H9 (cell line): ENCODE measurements around the gene ACOX1. TPM values are rescaled to one million over a fixed set of nuclear protein-coding genes. Genes with fewer than 3 reads are reported as not detected.

ENCODE experiments used
- DNase-seq: peaks from one replicate; pipeline ENCODE4 v3.0.0-alpha.2; 2017
- H2AFZ ChIP-seq: one replicate; pipeline ENCODE4 v1.6.1; 2013; ENCODE audit warnings: mild to moderate bottlenecking, low read length, control low read depth, moderate library complexity
- H2AK5ac ChIP-seq: 2 replicates; pipeline ENCODE4 v1.6.1; 2013; ENCODE audit warnings: low read length, control low read depth, mixed read lengths; ENCODE audit not compliant: insufficient read length
- H2BK120ac ChIP-seq: one replicate; pipeline ENCODE4 v1.6.1; 2013; ENCODE audit warnings: low read depth, mild to moderate bottlenecking, low read length, control low read depth, inconsistent platforms; ENCODE audit not compliant: poor library complexity, severe bottlenecking
- H2BK12ac ChIP-seq: 2 replicates; pipeline ENCODE4 v1.6.1; 2013; ENCODE audit warnings: low read length, control low read depth, mixed read lengths, low read depth; ENCODE audit not compliant: insufficient read length
- H2BK15ac ChIP-seq: 2 replicates; pipeline ENCODE4 v1.6.1; 2013; ENCODE audit warnings: low read depth, low read length, control low read depth
- H2BK20ac ChIP-seq: one replicate; pipeline ENCODE4 v1.6.1; 2013; ENCODE audit warnings: low read depth, mild to moderate bottlenecking, low read length, control low read depth, inconsistent platforms; ENCODE audit not compliant: poor library complexity, severe bottlenecking
- H2BK5ac ChIP-seq: 2 replicates; pipeline ENCODE4 v1.6.1; 2013; ENCODE audit warnings: low read length, control low read depth, mixed read lengths; ENCODE audit not compliant: insufficient read length
- H3K14ac ChIP-seq: 2 replicates; pipeline ENCODE4 v1.6.1; 2013; ENCODE audit warnings: low read length, control low read depth; ENCODE audit not compliant: insufficient read depth
- H3K18ac ChIP-seq: 2 replicates; pipeline ENCODE4 v1.6.1; 2013; ENCODE audit warnings: low read depth, mild to moderate bottlenecking, mixed read lengths, low read length, control low read depth; ENCODE audit not compliant: insufficient read length
- H3K23ac ChIP-seq: 2 replicates; pipeline ENCODE4 v1.6.1; 2013; ENCODE audit warnings: low read length, control low read depth, mixed read lengths, low read depth; ENCODE audit not compliant: insufficient read length
- H3K23me2 ChIP-seq: 2 replicates; pipeline ENCODE4 v1.6.1; 2013; ENCODE audit warnings: low read depth, mild to moderate bottlenecking, mixed read lengths, low read length, control low read depth; ENCODE audit not compliant: insufficient read length, poor library complexity, severe bottlenecking
- H3K27ac ChIP-seq: 2 replicates; pipeline ENCODE4 v1.5.1; 2013; ENCODE audit warnings: low read length, control low read depth, mixed read lengths, low read depth; ENCODE audit not compliant: insufficient read length
- H3K27me3 ChIP-seq: 2 replicates; pipeline ENCODE4 v1.6.1; 2013; ENCODE audit warnings: low read length, control low read depth, inconsistent platforms; ENCODE audit not compliant: insufficient read depth
- H3K4ac ChIP-seq: 2 replicates; pipeline ENCODE4 v1.6.1; 2013; ENCODE audit warnings: low read depth, mild to moderate bottlenecking, control low read depth, inconsistent platforms, low read length, moderate library complexity
- H3K4me1 ChIP-seq: 2 replicates; pipeline ENCODE4 v1.6.1; 2013; ENCODE audit warnings: low read length, control low read depth, inconsistent platforms; ENCODE audit not compliant: insufficient read depth
- H3K4me2 ChIP-seq: 2 replicates; pipeline ENCODE4 v1.6.1; 2013; ENCODE audit warnings: low read length, control low read depth, mixed read lengths; ENCODE audit not compliant: insufficient read length, insufficient read depth
- H3K56ac ChIP-seq: 2 replicates; pipeline ENCODE4 v1.6.1; 2013; ENCODE audit warnings: low read depth, mild to moderate bottlenecking, mixed read lengths, low read length, control low read depth; ENCODE audit not compliant: insufficient read length
- H3K79me1 ChIP-seq: 2 replicates; pipeline ENCODE4 v1.6.1; 2013; ENCODE audit warnings: low read depth, mild to moderate bottlenecking, moderate library complexity, low read length, control low read depth, inconsistent platforms; ENCODE audit not compliant: insufficient read depth, poor library complexity, severe bottlenecking
- H3K79me2 ChIP-seq: 2 replicates; pipeline ENCODE4 v1.6.1; 2013; ENCODE audit warnings: low read length, control low read depth, inconsistent platforms; ENCODE audit not compliant: insufficient read depth
- H3K9ac ChIP-seq: 2 replicates; pipeline ENCODE4 v1.6.1; 2013; ENCODE audit warnings: low read length, control low read depth, mixed read lengths; ENCODE audit not compliant: insufficient read length; ENCODE audit errors: extremely low read depth
- H3K9me3 ChIP-seq: one replicate; pipeline ENCODE4 v1.6.1; 2013; ENCODE audit warnings: low read depth, low read length, inconsistent platforms; ENCODE audit not compliant: control insufficient read depth
- H3T11ph ChIP-seq: one replicate; pipeline ENCODE4 v1.6.1; 2013; ENCODE audit warnings: mild to moderate bottlenecking, low read length, control low read depth, inconsistent platforms
- H4K20me1 ChIP-seq: one replicate; pipeline ENCODE4 v1.6.1; 2013; ENCODE audit not compliant: control insufficient read depth, insufficient read length, insufficient read depth
- H4K5ac ChIP-seq: 2 replicates; pipeline ENCODE4 v1.6.1; 2013; ENCODE audit warnings: low read depth, mild to moderate bottlenecking, mixed read lengths, low read length, control low read depth; ENCODE audit not compliant: insufficient read length
- H4K8ac ChIP-seq: replicated peaks from 2 replicates; pipeline ENCODE4 v1.6.1; 2013; ENCODE audit warnings: low read length, control low read depth, mixed read lengths, low read depth; ENCODE audit not compliant: insufficient read length
- H4K91ac ChIP-seq: 2 replicates; pipeline ENCODE4 v1.6.1; 2013; ENCODE audit warnings: low read depth, mild to moderate bottlenecking, moderate library complexity, mixed read lengths, low read length, control low read depth; ENCODE audit not compliant: insufficient read length
- H3K27ac Mint-ChIP-seq, 3 experiments: 2 replicates in 2 of 3; 3 replicates in 1 of 3; pipeline ENCODE4 v1.8.0; 2020 to 2021; ENCODE audit warnings: mixed read lengths in 3 of 3, mild to moderate bottlenecking in 1 of 3, moderate library complexity in 1 of 3
- H3K27me3 Mint-ChIP-seq: 2 replicates; pipeline ENCODE4 v1.8.0; 2021; ENCODE audit warnings: low read depth, mild to moderate bottlenecking, moderate library complexity, mixed read lengths
- H3K36me3 Mint-ChIP-seq, 3 experiments: 2 replicates in 2 of 3; 3 replicates in 1 of 3; pipeline ENCODE4 v1.8.0; 2020 to 2021; ENCODE audit warnings: low read depth in 3 of 3, mixed read lengths in 3 of 3; ENCODE audit not compliant: insufficient read depth in 1 of 3
- H3K4me1 Mint-ChIP-seq, 2 experiments: 2 replicates each; pipeline ENCODE4 v1.8.0; 2020; ENCODE audit warnings: mixed read lengths in 2 of 2
- H3K4me3 Mint-ChIP-seq, 2 experiments: 2 replicates in 1 of 2; 3 replicates in 1 of 2; pipeline ENCODE4 v1.8.0; 2020 to 2021; ENCODE audit warnings: mild to moderate bottlenecking in 2 of 2, mixed read lengths in 2 of 2, moderate library complexity in 1 of 2
- H3K9me3 Mint-ChIP-seq, 2 experiments: 2 replicates in 1 of 2; 3 replicates in 1 of 2; pipeline ENCODE4 v1.8.0; 2020; ENCODE audit warnings: mild to moderate bottlenecking in 2 of 2, mixed read lengths in 2 of 2, moderate library complexity in 1 of 2
- WGBS: extraction: QIAGEN DNeasy Blood & Tissue Kit; methylation state at CpG from one replicate; pipeline ENCODE4 v1.1.7; 2013; ENCODE audit warnings: missing lambda C conversion rate, low lambda C conversion rate, mixed read lengths; ENCODE audit not compliant: insufficient read length; ENCODE audit errors: extremely low coverage; 5-methylcytosine and 5-hydroxymethylcytosine counted together
- total RNA-seq: library from RNA; stranded (reverse); gene quantifications from 2 replicates; pipeline ENCODE4 v1.2.1, GENCODE V29; 2021
- TF ChIP-seq, protein P1 (sequence below): fragments of 200-600 bp; sonication (generic); conservative IDR thresholded peaks from 3 replicates; pipeline ENCODE4 v1.8.0; 2021; ENCODE audit warnings: antibody characterized with exemption, mild to moderate bottlenecking

The ACOX1 gene
- total RNA-seq, 1 experiment from 2014 or later: 27.4 TPM

- Histone ChIP-seq H2AFZ (no peak overlapping the region), H2BK120ac (no peak overlapping the region), H3K56ac (no peak overlapping the region), H3K23ac (no peak overlapping the region), H3K27ac (no peak overlapping the region), H3K79me2 (no peaks in the 10 kb centered on the region), H4K91ac (no peak overlapping the region), H3K23me2 (no peaks in the 10 kb centered on the region), H3K18ac (no peak overlapping the region), H2AK5ac (no peak overlapping the region), H3T11ph (no peak overlapping the region), H3K79me1 (no peaks in the 10 kb centered on the region), H2BK12ac (no peak overlapping the region), H3K4me2 (no peak overlapping the region), H3K27me3 (no peaks in the 10 kb centered on the region), H4K5ac (no peak overlapping the region), H2BK15ac (no peak overlapping the region), H3K4me1 (no peaks in the 10 kb centered on the region), H2BK5ac (no peak overlapping the region), H4K20me1 (no peaks in the 10 kb centered on the region), H3K9ac (no peak overlapping the region), H4K8ac (no peak overlapping the region), H3K9me3 (no peaks in the 10 kb centered on the region), H3K4ac (no peak overlapping the region), H3K14ac (no peak overlapping the region), H2BK20ac (no peak overlapping the region)
- Mint-ChIP-seq H3K4me1 (peaks cover 2 to 5% of the 10 kb centered on the region in 2 experiments), H3K27me3 (peaks cover 4% of the 10 kb centered on the region), H3K36me3 (peaks cover 2 to 15% (median 9%) of the 10 kb centered on the region in 3 experiments; a peak in 6 of 7 replicates), H3K4me3 (no peak overlapping the region), H3K9me3 (peaks cover 0 to 2% of the 10 kb centered on the region in 2 experiments; a peak in 3 of 5 replicates), H3K27ac (no peak overlapping the region; a peak in 1 of 7 replicates)
- no peak for DNase-seq
- WGBS: no CpG with 5 or more reads among the region's 36 CpGs
- TF ChIP-seq, protein P1, sequence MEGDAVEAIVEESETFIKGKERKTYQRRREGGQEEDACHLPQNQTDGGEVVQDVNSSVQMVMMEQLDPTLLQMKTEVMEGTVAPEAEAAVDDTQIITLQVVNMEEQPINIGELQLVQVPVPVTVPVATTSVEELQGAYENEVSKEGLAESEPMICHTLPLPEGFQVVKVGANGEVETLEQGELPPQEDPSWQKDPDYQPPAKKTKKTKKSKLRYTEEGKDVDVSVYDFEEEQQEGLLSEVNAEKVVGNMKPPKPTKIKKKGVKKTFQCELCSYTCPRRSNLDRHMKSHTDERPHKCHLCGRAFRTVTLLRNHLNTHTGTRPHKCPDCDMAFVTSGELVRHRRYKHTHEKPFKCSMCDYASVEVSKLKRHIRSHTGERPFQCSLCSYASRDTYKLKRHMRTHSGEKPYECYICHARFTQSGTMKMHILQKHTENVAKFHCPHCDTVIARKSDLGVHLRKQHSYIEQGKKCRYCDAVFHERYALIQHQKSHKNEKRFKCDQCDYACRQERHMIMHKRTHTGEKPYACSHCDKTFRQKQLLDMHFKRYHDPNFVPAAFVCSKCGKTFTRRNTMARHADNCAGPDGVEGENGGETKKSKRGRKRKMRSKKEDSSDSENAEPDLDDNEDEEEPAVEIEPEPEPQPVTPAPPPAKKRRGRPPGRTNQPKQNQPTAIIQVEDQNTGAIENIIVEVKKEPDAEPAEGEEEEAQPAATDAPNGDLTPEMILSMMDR: no peak
Observed at GRCh38 chr17:76008208-76008607, 29.2 kb upstream of the ACOX1 start.
